Stimulated activated CD8-positive, alpha-beta memory T cell treated with anti-CD3 and anti-CD28 coated beads, Interleukin-12 subunit alpha, Interleukin-12 subunit beta, amount 100 ng/mL, for 4 hours (primary cell): ENCODE data around the gene FGB.
"Not testable (repeated sequence)": the region's sequence is repeated elsewhere in the genome, so short reads cannot be mapped to it uniquely, and the experiment has no call there.

Experiments used
- DNase-seq: peaks from one replicate; pipeline ENCODE4 v3.0.0-alpha.2; 2020; ENCODE audit warnings: low read depth

Gene FGB

DNA sequence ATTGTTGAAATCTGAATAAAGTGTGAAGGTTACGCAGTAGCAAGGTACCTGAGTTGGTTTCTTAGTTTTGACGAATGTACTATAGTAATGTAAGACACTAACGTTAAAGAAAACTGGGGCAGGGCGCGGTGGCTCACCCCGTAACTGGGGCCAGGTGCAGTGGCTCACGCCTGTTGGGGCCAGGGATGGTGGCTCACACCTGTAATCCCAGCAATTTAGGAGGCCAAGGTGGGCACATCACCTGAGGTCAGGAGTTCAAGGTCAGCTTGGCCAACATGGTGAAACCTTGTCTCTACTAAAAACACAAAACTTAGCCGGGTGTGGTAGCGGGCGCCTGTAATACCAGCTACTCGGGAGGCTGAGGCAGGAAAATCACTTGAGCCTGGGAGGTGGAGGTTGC lies 34.5 kb downstream of the FGB start:
- DNase-seq = not testable (repeated sequence)

GRCh38 chr4:154597798-154598774 lies 35.3 kb downstream of the FGB start:
- DNase-seq = no peak

GRCh38 chr4:154602404-154603020 lies 39.7 kb downstream of the FGB start:
- no peak for DNase-seq

DNA sequence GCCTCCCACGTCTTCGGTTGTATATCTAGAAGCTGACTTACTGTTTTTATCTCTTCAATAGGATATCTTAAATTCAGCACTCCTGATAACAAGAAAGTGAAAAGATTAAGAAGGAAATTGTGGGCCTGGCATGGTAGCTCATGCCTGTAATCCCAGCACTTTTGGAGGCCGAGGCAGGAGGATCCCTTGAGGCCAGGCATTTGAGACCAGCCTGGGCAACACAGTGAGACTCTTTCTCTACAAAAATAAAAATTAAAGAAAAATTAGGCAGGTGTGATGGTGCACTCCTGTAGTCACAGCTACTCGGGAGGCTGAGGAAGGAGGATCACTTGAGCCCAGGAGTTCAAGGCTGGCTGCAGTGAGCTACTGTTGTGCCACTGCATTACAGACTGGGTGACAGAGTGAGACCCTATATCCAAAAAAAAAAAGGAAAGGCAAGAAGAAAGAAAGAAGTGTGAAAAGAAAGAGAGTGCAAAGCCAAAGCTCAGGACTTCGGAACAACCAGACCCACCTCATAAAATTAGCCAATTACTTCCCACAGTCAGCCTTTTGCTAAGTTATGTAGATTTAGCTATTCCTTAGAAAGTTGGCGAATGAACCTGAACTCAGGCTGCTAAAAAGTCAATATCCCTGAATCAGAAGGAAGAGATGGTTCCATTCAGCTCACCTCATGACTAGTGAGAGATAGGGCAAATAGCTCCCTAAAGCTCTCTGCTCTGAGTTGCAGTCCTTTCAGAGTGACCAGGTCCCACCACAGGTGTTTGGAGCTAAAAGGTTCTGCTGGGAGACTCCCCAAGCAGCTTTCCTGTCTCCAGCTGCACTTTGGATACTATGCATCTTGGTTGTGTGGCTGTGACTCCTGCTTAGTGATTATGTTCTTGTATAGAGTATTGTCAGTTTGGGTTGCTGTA lies 40.5 kb downstream of the FGB start:
- no peak for DNase-seq

- no peak for DNase-seq
These were observed 41.9 kb downstream of the FGB start for GRCh38 chr4:154604696-154605200.

DNA sequence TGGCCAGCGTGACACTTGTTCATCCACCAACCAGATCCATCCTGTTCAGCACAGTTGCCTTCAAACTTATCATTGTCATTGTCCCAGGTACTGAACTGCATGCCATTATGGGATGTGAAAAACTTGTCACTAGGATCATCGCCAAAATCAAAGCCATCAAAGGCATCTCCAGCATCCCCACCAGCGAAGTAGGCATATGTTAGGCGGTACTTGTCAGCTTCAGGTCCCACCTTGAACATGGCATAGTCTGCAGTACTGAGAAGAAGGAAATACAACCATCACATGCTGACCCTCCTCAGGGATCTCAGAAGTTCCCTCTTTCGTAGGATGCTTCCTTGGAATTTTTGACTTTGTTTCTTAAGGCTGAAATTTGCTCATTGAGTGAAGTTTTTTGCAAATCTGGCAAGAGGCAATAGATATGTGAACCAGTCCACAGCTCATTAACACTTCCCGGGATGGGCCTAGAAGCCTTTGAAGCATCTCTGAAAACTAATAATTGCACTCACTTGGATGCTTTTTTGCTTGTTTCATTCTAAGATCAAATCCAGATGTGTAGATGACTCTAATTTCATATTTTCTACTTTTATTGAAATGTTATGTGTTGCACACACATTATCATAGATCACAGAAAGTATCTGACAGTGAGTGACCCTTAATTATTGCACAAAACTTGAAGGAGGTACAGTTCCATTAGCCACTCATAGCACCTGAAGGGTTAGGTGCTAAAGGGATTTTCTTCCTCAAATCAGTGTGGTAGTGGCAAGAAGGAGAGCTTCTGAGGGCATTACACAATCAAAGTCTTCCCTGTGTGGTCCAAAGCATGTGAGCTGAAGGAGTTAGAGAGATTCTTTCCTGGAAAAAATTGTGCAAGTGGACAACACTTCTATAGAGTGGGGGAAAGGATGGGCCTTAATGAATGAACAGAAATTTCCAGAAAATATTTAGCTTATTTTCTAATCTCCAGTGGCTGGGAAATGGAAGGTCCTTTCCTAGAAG lies 44.2 kb downstream of the FGB start:
- DNase-seq = no peak

DNA sequence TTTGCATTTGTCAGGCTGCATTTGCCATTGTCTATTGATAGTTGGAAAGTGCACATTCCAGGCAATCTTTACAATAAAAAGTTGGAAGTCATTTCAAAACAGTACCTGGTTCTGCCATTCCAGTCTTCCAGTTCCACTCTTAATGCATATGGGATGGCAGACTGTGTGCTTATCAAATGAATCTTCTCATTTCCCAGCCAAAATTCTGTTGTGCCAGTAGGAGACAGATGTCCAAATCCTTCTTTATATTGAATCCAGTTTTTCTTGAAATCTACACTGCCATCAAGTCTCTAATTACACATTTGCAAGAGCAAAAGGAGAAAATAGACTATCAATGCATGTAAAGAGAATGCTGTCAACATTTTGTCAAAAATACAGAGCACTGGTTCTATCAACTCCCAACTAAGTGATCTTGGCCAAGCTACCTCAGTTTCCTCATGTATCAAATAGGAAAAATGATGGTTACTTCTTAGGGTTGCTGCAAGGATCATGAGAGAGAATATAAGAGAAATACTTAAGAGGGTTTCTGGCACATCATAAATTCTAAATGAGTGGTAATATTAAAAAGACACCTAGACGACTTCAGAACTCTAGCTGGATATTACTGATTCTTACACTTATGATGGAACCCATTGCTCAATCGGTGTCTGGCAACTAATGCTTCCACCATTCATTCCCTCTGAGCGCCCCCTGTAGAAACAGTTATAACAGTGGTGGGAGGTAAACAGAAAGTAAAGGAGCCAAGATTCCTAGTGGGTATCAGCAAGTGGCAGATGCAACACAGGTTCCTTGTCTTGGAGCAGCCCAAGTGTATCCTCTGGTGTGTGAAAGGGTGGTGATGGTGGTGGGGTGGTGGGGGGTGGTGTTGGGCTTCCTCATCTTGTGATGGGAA lies 45.8 kb downstream of the FGB start:
- no peak for DNase-seq

GRCh38 chr4:154609532-154609931 lies 46.7 kb downstream of the FGB start:
- no peak for DNase-seq

DNA sequence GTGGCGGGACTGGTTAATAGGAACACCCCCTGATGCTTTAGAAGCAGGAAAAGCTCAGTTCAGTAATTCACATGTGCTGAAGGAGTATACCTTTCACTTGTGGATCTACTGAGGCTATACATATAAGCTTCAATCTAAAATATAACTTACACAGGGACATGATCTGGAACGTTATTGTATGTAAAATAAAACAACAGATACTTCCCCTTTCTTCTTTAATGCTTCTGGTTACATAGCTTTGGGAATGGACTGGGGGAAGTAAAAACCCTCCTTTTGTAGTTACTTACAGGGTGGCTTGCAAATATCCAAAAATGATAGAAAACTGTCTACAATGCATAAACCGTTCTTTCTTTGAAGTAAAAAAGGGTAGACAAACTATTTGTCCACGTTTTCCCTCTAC lies 47.8 kb downstream of the FGB start:
- no peak for DNase-seq

DNA sequence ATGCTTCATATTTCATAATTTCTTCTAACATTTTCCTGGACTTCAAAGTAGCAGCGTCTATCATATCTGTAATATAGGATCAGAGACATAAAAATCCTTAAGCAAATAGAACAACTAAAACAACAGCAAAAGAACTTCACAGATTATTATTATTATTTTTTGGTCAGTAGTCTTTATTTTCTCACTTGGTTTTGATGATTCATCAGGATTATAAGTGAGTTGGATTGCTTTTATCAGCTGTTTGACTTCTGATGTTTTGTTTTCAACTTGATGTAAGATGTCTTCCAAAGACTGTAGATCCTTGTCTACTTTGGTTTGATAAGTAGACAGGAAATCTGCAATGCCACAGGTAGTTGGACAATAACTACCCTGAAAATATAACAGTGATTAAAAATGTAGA lies 49.0 kb downstream of the FGB start:
- DNase-seq = no peak

DNA sequence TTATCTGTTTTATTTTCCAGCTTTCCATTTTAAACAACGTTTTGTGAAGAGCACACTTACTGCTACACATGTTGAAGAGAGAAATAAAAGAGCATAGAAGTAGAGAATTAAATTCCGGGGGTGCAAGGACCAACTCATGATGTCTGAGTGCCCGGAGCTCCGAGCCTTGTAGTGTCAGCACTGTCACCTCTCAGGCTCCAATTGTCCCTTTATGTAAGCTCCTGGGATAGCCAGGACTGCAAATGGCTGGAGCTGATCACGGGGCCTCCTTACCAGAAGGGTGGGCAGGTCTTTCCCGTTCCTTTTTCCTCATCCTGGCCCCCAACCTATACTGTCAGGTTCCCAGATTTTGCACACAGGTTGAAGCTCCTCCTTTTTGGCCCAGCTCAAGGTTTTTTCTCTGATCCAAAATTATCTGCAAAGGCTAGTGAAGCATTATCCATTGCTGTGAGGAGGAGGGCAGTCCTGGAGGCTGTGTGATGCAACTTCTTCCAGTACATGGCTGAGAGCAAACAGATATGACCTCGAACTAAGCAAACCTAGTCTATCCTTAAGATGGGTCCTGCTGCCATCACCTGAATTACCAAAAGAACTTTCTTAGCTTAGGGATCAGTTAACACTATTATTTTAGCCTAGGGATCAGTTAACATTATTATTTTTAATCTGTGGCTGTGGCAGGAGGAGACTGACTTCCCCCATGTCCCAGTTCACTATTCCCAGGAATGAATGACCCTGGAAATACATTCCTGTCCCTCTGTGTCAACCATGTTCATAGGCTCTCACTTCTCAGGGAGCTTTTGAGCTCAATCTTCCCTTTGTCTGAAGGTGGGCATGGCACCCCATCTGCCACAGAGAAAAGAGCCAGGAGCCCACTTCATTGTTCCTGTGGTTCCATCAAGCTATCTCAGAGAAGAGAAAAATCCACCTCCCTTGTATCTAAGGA lies 49.9 kb downstream of the FGB start, which contains the start of gene FGG:
TSS of gene FGG (minus strand) at position 185 of the 943 bp plus-strand sequence. CDS start at position 138, 47 bp downstream.
- no peak for DNase-seq

DNA sequence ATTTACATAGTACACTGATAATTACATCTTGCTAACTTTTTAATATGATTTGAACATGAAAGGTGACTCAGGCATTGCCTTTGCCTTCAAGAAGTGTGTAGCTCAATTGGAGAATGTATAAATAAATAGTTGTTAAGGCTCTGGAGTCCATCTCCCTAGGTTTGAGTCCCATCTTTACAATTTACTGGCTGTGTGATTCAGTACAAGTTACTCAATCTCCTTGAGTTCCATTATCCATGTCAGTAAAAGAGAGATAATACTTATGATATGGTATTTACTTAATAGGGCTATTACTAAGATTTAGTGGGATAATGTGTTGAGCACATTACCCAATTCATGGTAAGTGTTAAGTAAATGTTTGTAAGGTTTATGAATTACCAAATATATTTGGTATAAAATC lies 51.5 kb downstream of the FGB start:
- DNase-seq = no peak

- DNase-seq = no peak
These were observed 52.4 kb downstream of the FGB start for GRCh38 chr4:154615211-154615610.

GRCh38 chr4:154616287-154616686 lies 53.5 kb downstream of the FGB start:
- no peak for DNase-seq

DNA sequence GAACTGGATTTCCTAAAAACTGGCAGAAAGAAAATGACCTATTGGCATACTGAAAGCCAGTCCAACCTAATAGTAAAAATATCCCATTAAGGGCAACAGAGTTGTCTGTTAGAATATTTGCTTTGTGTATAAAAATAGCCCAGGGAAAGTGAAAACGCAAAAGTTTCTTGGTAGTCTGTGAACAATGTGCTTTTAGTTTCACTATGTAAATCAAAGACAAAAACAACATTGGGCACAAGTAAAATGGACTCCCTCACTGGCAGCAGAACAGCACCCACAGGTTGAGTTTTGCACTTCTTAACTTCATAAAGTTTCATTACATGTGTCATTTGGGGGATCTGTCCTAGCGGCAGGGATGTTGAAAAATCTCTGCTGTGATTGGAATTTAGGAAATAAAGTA lies 53.9 kb downstream of the FGB start:
- DNase-seq = no peak

DNA sequence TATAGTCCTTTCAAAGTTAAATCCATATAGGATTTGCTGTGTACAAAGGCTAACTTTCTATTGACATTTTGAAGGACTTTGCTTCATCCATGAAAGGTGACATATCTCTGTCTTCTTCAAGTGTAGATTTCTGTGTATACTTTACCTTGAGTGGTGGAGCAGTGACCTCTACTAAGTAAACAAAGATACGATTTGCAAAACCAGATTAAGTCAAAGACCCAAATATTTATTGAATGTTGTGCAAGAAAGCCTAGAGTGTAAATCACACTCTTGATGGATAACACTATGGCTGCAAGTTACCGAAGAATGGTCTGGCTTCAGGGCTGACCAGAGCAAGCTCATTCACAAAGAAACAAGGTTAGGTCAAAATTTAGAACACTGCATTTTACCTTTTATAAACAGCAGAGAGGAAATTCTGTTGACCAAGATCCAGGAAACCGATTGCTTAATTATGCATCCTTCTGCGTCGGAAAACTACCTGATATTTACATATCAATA lies 55.1 kb downstream of the FGB start:
- DNase-seq = no peak

GRCh38 chr4:154618708-154619315 lies 56.0 kb downstream of the FGB start:
- DNase-seq = no peak

DNA sequence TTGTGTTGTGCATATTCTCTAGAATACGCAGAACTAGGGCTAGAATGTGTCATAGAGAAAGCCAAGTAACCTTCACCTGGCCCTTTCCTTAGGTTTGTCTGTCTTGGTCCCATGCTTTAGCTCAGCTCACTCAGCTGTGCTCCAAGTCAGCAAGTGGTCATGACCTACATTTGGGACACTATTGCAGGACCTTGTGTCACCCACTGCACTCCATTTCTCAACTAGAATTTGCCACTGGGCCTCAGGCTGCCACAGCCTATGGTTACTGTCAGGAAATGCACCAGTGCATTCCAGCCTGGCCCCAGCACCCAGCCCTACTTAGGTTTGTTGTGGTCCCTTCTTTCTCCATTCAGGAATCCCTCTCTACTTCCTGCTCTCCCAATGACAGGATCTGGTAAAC lies 57.3 kb downstream of the FGB start:
- no peak for DNase-seq
